Mesenchymal stem cell (in vitro differentiated cells and primary cell): Measurements from ENCODE around the gene NFE2L2.
"Not testable (repeated sequence)": the region's sequence is repeated elsewhere in the genome, so short reads cannot be mapped to it uniquely, and the experiment has no call there.

Experiments used
- DNase-seq: peaks from one replicate; pipeline ENCODE4 v3.0.0-alpha.2; 2013
- H2AFZ ChIP-seq: one replicate; pipeline ENCODE4 v1.6.1; 2013; ENCODE audit warnings: low read depth, mild to moderate bottlenecking, control low read depth, inconsistent platforms, low read length, moderate library complexity
- H2AK5ac ChIP-seq: 2 replicates; pipeline ENCODE4 v1.6.1; 2013; ENCODE audit warnings: low read length, moderate library complexity, mild to moderate bottlenecking, inconsistent platforms; ENCODE audit not compliant: severe bottlenecking
- H2BK120ac ChIP-seq: one replicate; pipeline ENCODE4 v1.6.1; 2013; ENCODE audit warnings: low read depth, mild to moderate bottlenecking, inconsistent platforms, low read length, moderate library complexity
- H2BK12ac ChIP-seq, 2 experiments: one replicate each; pipeline ENCODE4 v1.6.1; 2013; ENCODE audit warnings: inconsistent platforms in 2 of 2, low read length in 2 of 2, mild to moderate bottlenecking in 2 of 2, moderate library complexity in 2 of 2, control low read depth in 1 of 2
- H2BK15ac ChIP-seq: one replicate; pipeline ENCODE4 v1.6.1; 2013; ENCODE audit warnings: mild to moderate bottlenecking, low read depth, inconsistent platforms; ENCODE audit not compliant: poor library complexity, severe bottlenecking
- H2BK5ac ChIP-seq: 2 replicates; pipeline ENCODE4 v1.6.1; 2013; ENCODE audit warnings: low read depth, mild to moderate bottlenecking, low read length, control low read depth, inconsistent platforms; ENCODE audit not compliant: poor library complexity, severe bottlenecking
- H3K14ac ChIP-seq, 2 experiments: one replicate each; pipeline ENCODE4 v1.6.1; 2013; ENCODE audit warnings: inconsistent platforms in 2 of 2, low read length in 2 of 2, control low read depth in 1 of 2, mild to moderate bottlenecking in 1 of 2, moderate library complexity in 1 of 2
- H3K18ac ChIP-seq, 2 experiments: one replicate each; pipeline ENCODE4 v1.6.1; 2013; ENCODE audit warnings: inconsistent platforms in 2 of 2, low read length in 2 of 2, control low read depth in 1 of 2, low read depth in 1 of 2, mild to moderate bottlenecking in 1 of 2
- H3K23ac ChIP-seq, 2 experiments: one replicate each; pipeline ENCODE4 v1.6.1; 2013; ENCODE audit warnings: inconsistent platforms in 2 of 2, low read length in 2 of 2, mild to moderate bottlenecking in 2 of 2, moderate library complexity in 2 of 2, control low read depth in 1 of 2
- H3K27ac ChIP-seq: 2 replicates; pipeline ENCODE4 v1.5.1; 2013; ENCODE audit warnings: mild to moderate bottlenecking, moderate library complexity, low read length, control low read depth, inconsistent platforms; ENCODE audit not compliant: poor library complexity, severe bottlenecking
- H3K27me3 ChIP-seq, 2 experiments: 2 replicates each; pipeline versions ENCODE4 v1.6.1 to v1.7.0; 2013; ENCODE audit warnings: low read length in 2 of 2, mild to moderate bottlenecking in 2 of 2, moderate library complexity in 2 of 2, control low read depth in 1 of 2, inconsistent platforms in 1 of 2; ENCODE audit not compliant: control insufficient read depth in 1 of 2, insufficient read depth in 1 of 2
- H3K36me3 ChIP-seq, 2 experiments: 2 replicates each; pipeline versions ENCODE4 v1.6.1 to v1.7.0; 2013; ENCODE audit warnings: low read length in 2 of 2, control low read depth in 1 of 2, inconsistent platforms in 1 of 2, low read depth in 1 of 2, mild to moderate bottlenecking in 1 of 2; ENCODE audit not compliant: insufficient read depth in 2 of 2, control insufficient read depth in 1 of 2
- H3K4ac ChIP-seq, 2 experiments: one replicate each; pipeline ENCODE4 v1.6.1; 2013; ENCODE audit warnings: inconsistent platforms in 2 of 2, low read length in 2 of 2, mild to moderate bottlenecking in 2 of 2, moderate library complexity in 2 of 2, control low read depth in 1 of 2, low read depth in 1 of 2
- H3K4me1 ChIP-seq: 2 replicates; pipeline ENCODE4 v1.6.1; 2013; ENCODE audit warnings: low read depth, low read length, control low read depth; ENCODE audit not compliant: control insufficient read depth, insufficient read depth
- H3K4me2 ChIP-seq: 2 replicates; pipeline ENCODE4 v1.6.1; 2013; ENCODE audit warnings: low read length, mild to moderate bottlenecking, inconsistent platforms; ENCODE audit not compliant: poor library complexity, severe bottlenecking
- H3K4me3 ChIP-seq, 2 experiments: 2 replicates each; pipeline versions ENCODE4 v1.5.1 to v1.7.0; 2013; ENCODE audit warnings: low read length in 2 of 2, mild to moderate bottlenecking in 2 of 2, control low read depth in 1 of 2, low read depth in 1 of 2; ENCODE audit not compliant: insufficient read depth in 1 of 2
- H3K79me1 ChIP-seq: replicated peaks from 2 replicates; pipeline ENCODE4 v1.6.1; 2013; ENCODE audit warnings: mild to moderate bottlenecking, control low read depth, low read length, inconsistent platforms; ENCODE audit not compliant: poor library complexity, severe bottlenecking
- H3K9ac ChIP-seq: 2 replicates; pipeline ENCODE4 v1.7.0; 2013; ENCODE audit warnings: mild to moderate bottlenecking, low read length, moderate library complexity
- H3K9me3 ChIP-seq: 2 replicates; pipeline ENCODE4 v1.7.0; 2013; ENCODE audit warnings: mild to moderate bottlenecking, low read length; ENCODE audit not compliant: control insufficient read depth
- H4K8ac ChIP-seq: one replicate; pipeline ENCODE4 v1.6.1; 2013; ENCODE audit warnings: inconsistent platforms, mild to moderate bottlenecking, low read length, moderate library complexity
- H4K91ac ChIP-seq: one replicate; pipeline ENCODE4 v1.6.1; 2013; ENCODE audit warnings: mild to moderate bottlenecking, low read length, inconsistent platforms
- WGBS: methylation state at CpG from one replicate; pipeline ENCODE4 v1.1.7; 2013; ENCODE audit warnings: mixed read lengths; 5-methylcytosine and 5-hydroxymethylcytosine counted together

Gene NFE2L2

DNA sequence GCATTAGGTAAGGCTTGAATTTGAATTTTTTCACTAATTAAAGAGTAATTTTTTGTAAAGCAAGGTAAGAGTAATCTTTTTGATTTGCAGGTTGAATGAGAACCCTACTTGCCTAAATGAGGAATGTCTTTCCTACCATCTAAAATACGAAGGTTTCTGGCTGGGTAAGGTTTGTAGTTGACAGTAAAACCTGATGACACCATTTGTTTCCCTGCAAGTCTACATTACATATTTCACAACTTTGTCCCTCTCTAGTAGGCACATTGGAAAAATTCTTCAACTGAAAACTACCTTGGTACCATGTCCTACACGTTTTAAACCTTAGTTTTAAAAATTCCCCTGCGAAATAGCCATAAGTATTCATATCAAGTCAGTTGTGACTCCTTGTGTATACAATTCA lies 42.6 kb downstream of the NFE2L2 start:
- H3K79me1 ChIP-seq: peaks cover 3% of the 10 kb centered on the region

DNA sequence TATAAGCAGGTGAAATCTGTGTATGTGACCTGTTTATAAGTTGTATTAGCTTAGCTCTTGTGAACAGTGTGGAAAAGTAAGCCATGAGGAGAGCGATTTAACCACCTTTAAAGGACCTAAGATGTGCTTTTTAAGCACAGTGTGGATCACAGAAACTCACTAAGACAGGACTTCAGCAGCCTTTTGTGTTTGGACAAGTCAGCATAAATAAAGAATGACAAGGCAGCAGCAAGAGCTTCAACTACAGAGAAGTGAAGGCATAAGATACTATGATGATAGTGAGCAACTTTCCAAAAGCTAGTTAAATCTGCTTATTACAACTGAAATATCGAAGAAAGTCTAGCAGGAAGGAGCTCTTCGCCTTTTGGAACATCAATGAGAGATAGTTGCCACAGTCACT lies 43.0 kb downstream of the NFE2L2 start:
- Histone ChIP-seq H3K18ac (no peak overlapping the region), H2BK15ac (no peak overlapping the region), H3K14ac (no peak overlapping the region), H3K9me3 (no peaks in the 10 kb centered on the region), H3K4me3 (no peak overlapping the region), H3K27me3 (no peaks in the 10 kb centered on the region), H3K27ac (no peak overlapping the region), H3K9ac (no peak overlapping the region), H2AK5ac (no peak overlapping the region), H2BK12ac (no peak overlapping the region), H3K79me1 (peaks cover 3% of the 10 kb centered on the region), H3K36me3 (peaks cover 15 to 82% of the 10 kb centered on the region in 2 experiments), H2BK5ac (no peak overlapping the region), H3K23ac (no peak overlapping the region), H3K4me1 (no peaks in the 10 kb centered on the region), H2AFZ (no peak overlapping the region), H3K4me2 (no peak overlapping the region), H2BK120ac (no peak overlapping the region), H3K4ac (no peak overlapping the region), H4K8ac (no peak overlapping the region), H4K91ac (no peak overlapping the region)
- WGBS: 99% methylated on average over 3 of the region's 3 CpGs
- DNase-seq: no peak

More for the DNA sequence above, 42.6 kb downstream of the NFE2L2 start:
- H2BK12ac ChIP-seq: no peak overlapping the region
- peaks cover 13 to 78% of the 10 kb centered on the region in 2 experiments for H3K36me3 ChIP-seq
- H3K4me3 ChIP-seq: no peak overlapping the region
- no peaks in the 10 kb centered on the region for H3K27me3 ChIP-seq
- no peak overlapping the region for H2BK120ac ChIP-seq
- no peaks in the 10 kb centered on the region for H3K9me3 ChIP-seq
- no peak overlapping the region for H4K91ac ChIP-seq
- no peak overlapping the region for H4K8ac ChIP-seq
- DNase-seq: no peak
- no peaks in the 10 kb centered on the region for H3K4me1 ChIP-seq
- no peak overlapping the region for H2BK5ac ChIP-seq
- H2AFZ ChIP-seq: no peak overlapping the region
- H3K4me2 ChIP-seq: no peak overlapping the region
- H2BK15ac ChIP-seq: no peak overlapping the region
- H2AK5ac ChIP-seq: no peak overlapping the region
- no peak overlapping the region for H3K14ac ChIP-seq
- no peak overlapping the region for H3K4ac ChIP-seq
- H3K9ac ChIP-seq: peak overlapping the region; percentile 45
- WGBS: 92% methylated on average over 2 of the region's 3 CpGs
- H3K18ac ChIP-seq: no peak overlapping the region
- no peak overlapping the region for H3K27ac ChIP-seq
- no peak overlapping the region for H3K23ac ChIP-seq

GRCh38 chr2:177219787-177220186 lies 44.7 kb downstream of the NFE2L2 start:
- not testable (repeated sequence) for H3K23ac ChIP-seq, H4K91ac ChIP-seq, H3K4ac ChIP-seq, H3K18ac ChIP-seq, DNase-seq, H3K79me1 ChIP-seq, H3K27ac ChIP-seq, H2AFZ ChIP-seq, H2BK12ac ChIP-seq, H3K27me3 ChIP-seq, H3K4me1 ChIP-seq, H3K4me2 ChIP-seq, H3K4me3 ChIP-seq, H3K9me3 ChIP-seq, H2BK15ac ChIP-seq, H2BK5ac ChIP-seq, H2AK5ac ChIP-seq, H2BK120ac ChIP-seq, H4K8ac ChIP-seq, H3K14ac ChIP-seq
- H3K36me3 ChIP-seq: peaks cover 16 to 94% of the 10 kb centered on the region in 2 experiments
- peak overlapping the region; percentile 49 for H3K9ac ChIP-seq
- WGBS: no CpG with 5 or more reads among the region's 2 CpGs

DNA sequence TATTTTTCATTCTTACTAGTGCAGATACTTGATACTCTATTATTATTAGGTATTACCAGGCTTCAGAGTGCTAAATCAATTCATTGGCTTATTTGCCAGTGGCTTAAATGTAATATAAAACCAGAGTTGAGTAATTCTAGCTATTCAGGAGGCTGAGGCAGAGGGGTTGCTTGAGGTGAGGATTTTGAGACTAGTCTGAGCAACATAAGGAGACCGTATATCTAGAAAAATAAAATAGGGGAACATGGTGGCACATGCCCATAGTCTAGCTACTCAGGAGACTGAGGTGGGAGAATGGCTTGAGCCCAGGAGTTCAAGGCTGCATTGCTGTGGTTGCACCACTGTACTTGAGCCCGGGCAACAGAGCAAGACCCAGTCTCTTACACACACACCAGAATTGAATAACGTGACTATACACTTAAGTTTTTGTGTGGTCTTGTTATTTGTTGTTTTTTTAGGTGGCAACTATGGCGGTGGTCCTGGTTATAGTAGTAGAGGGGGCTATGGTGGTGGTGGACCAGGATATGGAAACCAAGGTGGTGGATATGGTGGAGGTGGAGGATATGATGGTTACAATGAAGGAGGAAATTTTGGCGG lies 47.2 kb downstream of the NFE2L2 start:
- WGBS: 95% methylated on average over 4 of the region's 5 CpGs
- H2BK12ac ChIP-seq: no peak overlapping the region
- peaks cover 13 to 75% of the 10 kb centered on the region in 2 experiments for H3K36me3 ChIP-seq
- H3K9ac ChIP-seq: peak overlapping the region; percentile 99
- peaks cover 2% of the 10 kb centered on the region for H3K79me1 ChIP-seq
- no peaks in the 10 kb centered on the region for H3K9me3 ChIP-seq
- no peak overlapping the region for H2BK5ac ChIP-seq
- no peak overlapping the region for H2AK5ac ChIP-seq
- no peaks in the 10 kb centered on the region for H3K27me3 ChIP-seq
- H2BK15ac ChIP-seq: no peak overlapping the region
- H4K8ac ChIP-seq: no peak overlapping the region
- no peak overlapping the region for H3K27ac ChIP-seq
- no peak overlapping the region for H2AFZ ChIP-seq
- no peak overlapping the region for H4K91ac ChIP-seq
- no peak overlapping the region for H2BK120ac ChIP-seq
- no peak overlapping the region for H3K18ac ChIP-seq
- no peak overlapping the region for H3K4me3 ChIP-seq
- no peak for DNase-seq
- H3K4me2 ChIP-seq: no peak overlapping the region
- no peaks in the 10 kb centered on the region for H3K4me1 ChIP-seq
- H3K23ac ChIP-seq: no peak overlapping the region
- H3K14ac ChIP-seq: no peak overlapping the region
- no peak overlapping the region for H3K4ac ChIP-seq
